HEK293 (cell line): ENCODE data around the gene CPE.

Experiments used
- CTCF ChIP-seq: fragments of 450-650 bp; formaldehyde crosslinking; IDR thresholded peaks from 2 replicates; pipeline ENCODE4 v1.5.1; 2016; ENCODE audit warnings: missing biosample characterization, missing genetic modification characterization
- ZBTB11 ChIP-seq: fragments of 450-650 bp; formaldehyde crosslinking; conservative IDR thresholded peaks from 2 replicates; pipeline ENCODE4 v1.5.1; 2016; ENCODE audit warnings: low read depth, missing biosample characterization, missing genetic modification characterization
- ZNF148 ChIP-seq: fragments of 450-650 bp; formaldehyde crosslinking; IDR thresholded peaks from 2 replicates; pipeline ENCODE4 v1.5.0; 2017; ENCODE audit warnings: missing biosample characterization, missing genetic modification characterization, borderline replicate concordance
- ZNF18 ChIP-seq: fragments of 450-650 bp; formaldehyde crosslinking; IDR thresholded peaks from 2 replicates; pipeline ENCODE4 v1.5.1; 2016; ENCODE audit warnings: missing biosample characterization, missing genetic modification characterization
- ZNF211 ChIP-seq: fragments of 450-650 bp; formaldehyde crosslinking; IDR thresholded peaks from 2 replicates; pipeline ENCODE4 v1.5.1; 2016; ENCODE audit warnings: low read depth, missing biosample characterization, missing genetic modification characterization
- ZNF223 ChIP-seq: fragments of 450-650 bp; formaldehyde crosslinking; IDR thresholded peaks from 2 replicates; pipeline ENCODE4 v1.5.1; 2016; ENCODE audit warnings: missing biosample characterization, missing genetic modification characterization

GRCh38 chr4:165385126-165385525, 6.3 kb downstream of the CPE start:
- TF ChIP-seq CTCF (tag by site-specific recombination) (no peak), ZNF223 (no peak), ZBTB11 (tag by site-specific recombination) (no peak), ZNF211 (tag by site-specific recombination) (no peak), ZNF18 (tag by site-specific recombination) (no peak), ZNF148 (tag by site-specific recombination) (no peak)
